ENCODE data around the gene KRTAP5-2. TPM values are rescaled to one million over a fixed set of nuclear protein-coding genes. Genes with fewer than 3 reads are reported as not detected.

The KRTAP5-2 gene
- total and polyA plus RNA-seq, 2 donors, result 0.11 TPM; not detected in 1

DNA sequence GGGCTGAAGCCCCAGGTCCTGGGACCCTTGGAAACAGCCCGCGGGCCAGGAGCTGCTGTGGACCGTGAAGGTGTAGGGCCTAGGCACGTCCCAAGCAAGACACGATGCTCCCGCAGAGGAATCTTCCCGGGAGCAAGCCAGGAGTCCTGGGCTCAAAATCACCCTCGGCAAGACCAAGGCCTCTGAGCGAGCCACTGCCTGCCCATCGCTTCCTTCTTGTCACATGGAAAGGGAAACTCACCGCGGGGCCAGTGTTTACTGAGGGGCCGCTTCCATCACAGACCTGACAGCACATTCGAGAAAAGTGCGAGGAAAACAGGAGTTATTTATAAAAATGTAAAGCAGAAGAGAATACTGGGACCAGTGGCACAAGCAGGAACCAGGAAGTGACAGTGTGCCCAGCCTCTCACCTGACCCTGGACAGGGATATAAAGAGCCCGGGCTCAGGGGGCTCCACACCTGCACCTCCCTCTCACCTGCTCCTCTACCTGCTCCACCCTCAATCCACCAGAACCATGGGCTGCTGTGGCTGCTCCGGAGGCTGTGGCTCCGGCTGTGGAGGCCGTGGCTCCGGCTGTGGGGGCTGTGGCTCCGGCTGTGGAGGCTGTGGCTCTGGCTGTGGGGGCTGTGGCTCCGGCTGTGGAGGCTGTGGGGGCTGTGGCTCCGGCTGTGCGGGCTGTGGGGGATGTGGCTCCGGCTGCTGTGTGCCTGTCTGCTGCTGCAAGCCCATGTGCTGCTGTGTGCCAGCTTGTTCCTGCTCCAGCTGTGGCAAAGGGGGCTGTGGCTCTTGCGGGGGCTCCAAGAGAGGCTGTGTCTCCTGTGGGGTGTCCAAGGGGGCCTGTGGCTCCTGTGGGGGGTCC is 31.5 kb upstream of the KRTAP5-2 start, which contains the start of gene KRTAP5-5:
TSS of gene KRTAP5-5 (plus strand) at position 450 of the 860 bp plus-strand sequence. CDS start at position 516, 66 bp downstream.
- no peaks in the 10 kb centered on the region for H3K36me3 ChIP-seq (ENCODE audit: control insufficient read depth in 2 of 2, insufficient read depth in 2 of 2, low read length in 1 of 2)
- no peaks in the 10 kb centered on the region for H3K4me1 ChIP-seq (ENCODE audit: control insufficient read depth in 2 of 2, insufficient read depth in 2 of 2, low read length in 2 of 2)
- no peaks in the 10 kb centered on the region for H3K9me3 ChIP-seq (ENCODE audit: control insufficient read depth in 2 of 2, insufficient read depth in 1 of 2, low read length in 1 of 2)
- peaks cover 0 to 47% of the 10 kb centered on the region in 2 donors for H3K27me3 ChIP-seq (ENCODE audit: control insufficient read depth in 2 of 2, insufficient read depth in 1 of 2, low read length in 1 of 2)
- H3K4me3 ChIP-seq (ENCODE audit: low read length in 2 of 2), result no peak within 1 kb of the TSS
- DNase-seq (ENCODE audit: low read depth in 6 of 9, low spot score in 9 of 9), result no peak
- H3K27ac ChIP-seq (ENCODE audit: low read depth in 1 of 2, low read length in 1 of 2), result no peak within 1 kb of the TSS
- WGBS, result 73% methylated on average over 26 of the region's 26 CpGs

DNA sequence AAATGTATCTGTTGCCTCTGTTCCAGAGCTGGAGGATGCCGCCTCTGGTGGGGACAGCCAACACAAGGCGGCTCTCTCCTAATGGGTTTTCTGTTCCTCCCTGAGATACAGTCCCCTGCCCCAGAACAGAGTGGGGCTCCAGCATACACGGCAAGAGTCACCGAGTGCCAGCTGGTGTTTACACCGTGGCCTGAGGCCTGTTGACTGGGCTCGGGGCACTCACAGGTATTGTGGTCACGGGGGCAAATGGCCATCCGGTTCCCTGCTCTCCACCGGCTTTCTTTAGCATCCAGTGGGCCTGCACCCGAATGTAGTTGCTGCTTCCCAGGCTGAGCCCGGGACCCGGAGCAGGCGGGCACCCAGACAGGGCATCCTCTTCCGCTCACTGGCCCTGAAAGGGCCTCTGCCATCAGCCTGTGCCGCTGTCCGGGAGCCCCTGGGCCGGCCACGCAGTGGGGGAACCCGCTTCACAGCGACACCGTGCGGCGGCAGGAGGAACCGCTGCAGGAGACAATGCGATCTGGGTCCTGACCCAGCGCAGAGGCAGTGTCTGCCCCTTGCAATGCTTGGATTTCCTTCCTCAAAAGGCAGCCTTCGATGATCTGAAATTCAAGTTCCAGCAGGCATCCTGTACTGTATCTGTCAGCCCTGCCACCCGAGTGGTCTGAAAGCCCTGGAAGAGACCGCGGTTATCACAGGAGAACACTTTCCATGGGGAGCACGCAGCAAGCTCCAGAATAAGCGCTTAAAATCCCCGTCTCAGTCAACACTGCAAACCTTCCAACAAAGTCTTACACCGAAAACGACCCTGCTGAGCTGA is 30.6 kb upstream of the KRTAP5-2 start:
- Histone ChIP-seq H3K27me3 (ENCODE audit: control insufficient read depth in 2 of 2, insufficient read depth in 1 of 2, low read length in 1 of 2) (peaks cover 0 to 44% of the 10 kb centered on the region in 2 donors), H3K4me3 (ENCODE audit: low read length in 2 of 2) (no peak overlapping the region)
- DNase-seq (ENCODE audit: low read depth in 6 of 9, low spot score in 9 of 9), result peak in 6 of 9 donors; percentile 6 to 38 (median 22)

DNA sequence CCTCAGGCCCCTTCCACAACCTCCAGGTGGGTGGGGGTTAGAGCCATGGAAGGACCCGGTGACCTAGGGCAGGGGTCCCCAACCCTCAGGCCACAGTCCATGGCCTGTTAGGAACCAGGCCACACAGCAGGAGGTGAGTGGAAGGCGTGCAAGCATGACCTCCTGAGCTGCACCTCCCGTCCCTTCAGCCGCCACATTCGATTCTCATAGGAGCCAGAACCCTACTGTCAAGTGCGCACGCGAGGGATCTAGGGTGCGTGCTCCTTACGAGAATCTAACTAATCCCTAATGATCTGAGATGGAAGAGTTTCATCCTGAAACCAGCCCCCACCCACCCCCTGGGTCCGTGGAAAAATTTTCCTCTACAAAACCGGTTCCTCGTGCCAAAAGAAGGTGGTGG is 27.4 kb upstream of the KRTAP5-2 start:
- no peak for DNase-seq (ENCODE audit: low read depth in 6 of 9, low spot score in 9 of 9)
- Histone ChIP-seq H3K4me1 (ENCODE audit: control insufficient read depth in 2 of 2, insufficient read depth in 2 of 2, low read length in 2 of 2) (no peaks in the 10 kb centered on the region), H3K36me3 (ENCODE audit: control insufficient read depth in 2 of 2, insufficient read depth in 2 of 2, low read length in 1 of 2) (no peaks in the 10 kb centered on the region), H3K27ac (ENCODE audit: low read depth in 1 of 2, low read length in 1 of 2) (no peak overlapping the region), H3K9me3 (ENCODE audit: control insufficient read depth in 2 of 2, insufficient read depth in 1 of 2, low read length in 1 of 2) (no peaks in the 10 kb centered on the region), H3K4me3 (ENCODE audit: low read length in 2 of 2) (no peak overlapping the region), H3K27me3 (ENCODE audit: control insufficient read depth in 2 of 2, insufficient read depth in 1 of 2, low read length in 1 of 2) (peaks cover 0 to 31% of the 10 kb centered on the region in 2 donors)
- 94% methylated on average over 13 of the region's 13 CpGs for WGBS

More for the DNA sequence above, 30.6 kb upstream of the KRTAP5-2 start:
- Histone ChIP-seq H3K9me3 (ENCODE audit: control insufficient read depth in 2 of 2, insufficient read depth in 1 of 2, low read length in 1 of 2) (no peaks in the 10 kb centered on the region), H3K4me1 (ENCODE audit: control insufficient read depth in 2 of 2, insufficient read depth in 2 of 2, low read length in 2 of 2) (no peaks in the 10 kb centered on the region), H3K36me3 (ENCODE audit: control insufficient read depth in 2 of 2, insufficient read depth in 2 of 2, low read length in 1 of 2) (no peaks in the 10 kb centered on the region), H3K27ac (ENCODE audit: low read depth in 1 of 2, low read length in 1 of 2) (no peak overlapping the region)
- 27% methylated on average over 35 of the region's 35 CpGs for WGBS

DNA sequence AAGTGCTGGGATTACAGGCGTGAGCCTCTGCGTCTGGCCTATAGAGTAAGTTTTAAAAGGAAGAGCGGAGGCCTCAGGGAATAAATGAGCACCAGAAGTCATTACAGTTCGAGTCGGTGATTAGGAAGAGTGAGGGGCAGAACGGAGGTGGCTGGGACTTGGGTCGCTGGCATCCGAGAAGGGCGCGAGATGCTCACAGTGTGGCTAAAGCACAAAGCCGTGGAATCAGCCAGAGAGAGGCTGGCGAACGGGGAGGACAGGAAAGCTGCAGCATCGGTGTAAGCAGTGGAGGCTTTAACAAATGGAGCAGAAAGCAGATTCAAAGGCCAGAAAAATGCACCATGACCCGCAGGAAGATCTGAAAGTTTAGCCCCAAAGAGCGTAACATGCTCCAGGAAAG is 26.5 kb upstream of the KRTAP5-2 start:
- no peak for DNase-seq (ENCODE audit: low read depth in 6 of 9, low spot score in 9 of 9)
- WGBS, result 91% methylated on average over 16 of the region's 16 CpGs

DNA sequence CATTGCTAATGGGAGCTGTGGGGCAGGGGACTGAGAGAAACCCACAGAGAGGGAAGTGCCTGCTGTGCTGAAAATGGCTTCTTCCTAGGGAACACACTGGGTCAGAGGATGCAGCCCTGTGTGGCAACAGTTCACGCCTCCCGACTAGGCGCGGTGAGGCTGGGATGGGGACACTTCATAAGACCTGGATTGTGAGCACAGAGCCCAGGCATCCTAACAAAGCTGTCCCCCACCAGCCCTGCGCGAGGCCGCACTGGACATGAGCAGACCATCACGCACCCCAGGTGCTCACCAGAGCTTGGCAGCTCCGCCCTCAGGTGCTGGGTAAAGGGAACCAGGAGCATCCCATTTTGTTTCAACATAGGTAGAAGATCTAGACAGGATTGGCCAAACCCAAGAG is 25.6 kb upstream of the KRTAP5-2 start:
- no peak for DNase-seq (ENCODE audit: low read depth in 6 of 9, low spot score in 9 of 9)
- Histone ChIP-seq H3K4me1 (ENCODE audit: control insufficient read depth in 2 of 2, insufficient read depth in 2 of 2, low read length in 2 of 2) (no peaks in the 10 kb centered on the region), H3K36me3 (ENCODE audit: control insufficient read depth in 2 of 2, insufficient read depth in 2 of 2, low read length in 1 of 2) (no peaks in the 10 kb centered on the region), H3K4me3 (ENCODE audit: low read length in 2 of 2) (no peak overlapping the region), H3K9me3 (ENCODE audit: control insufficient read depth in 2 of 2, insufficient read depth in 1 of 2, low read length in 1 of 2) (no peaks in the 10 kb centered on the region), H3K27me3 (ENCODE audit: control insufficient read depth in 2 of 2, insufficient read depth in 1 of 2, low read length in 1 of 2) (peaks cover 0 to 18% of the 10 kb centered on the region in 2 donors), H3K27ac (ENCODE audit: low read depth in 1 of 2, low read length in 1 of 2) (no peak overlapping the region)
- 91% methylated on average over 9 of the region's 9 CpGs for WGBS

More for the DNA sequence above, 26.5 kb upstream of the KRTAP5-2 start:
- Histone ChIP-seq H3K36me3 (ENCODE audit: control insufficient read depth in 2 of 2, insufficient read depth in 2 of 2, low read length in 1 of 2) (no peaks in the 10 kb centered on the region), H3K27me3 (ENCODE audit: control insufficient read depth in 2 of 2, insufficient read depth in 1 of 2, low read length in 1 of 2) (peaks cover 0 to 27% of the 10 kb centered on the region in 2 donors), H3K27ac (ENCODE audit: low read depth in 1 of 2, low read length in 1 of 2) (no peak overlapping the region), H3K4me1 (ENCODE audit: control insufficient read depth in 2 of 2, insufficient read depth in 2 of 2, low read length in 2 of 2) (no peaks in the 10 kb centered on the region), H3K4me3 (ENCODE audit: low read length in 2 of 2) (no peak overlapping the region), H3K9me3 (ENCODE audit: control insufficient read depth in 2 of 2, insufficient read depth in 1 of 2, low read length in 1 of 2) (no peaks in the 10 kb centered on the region)

DNA sequence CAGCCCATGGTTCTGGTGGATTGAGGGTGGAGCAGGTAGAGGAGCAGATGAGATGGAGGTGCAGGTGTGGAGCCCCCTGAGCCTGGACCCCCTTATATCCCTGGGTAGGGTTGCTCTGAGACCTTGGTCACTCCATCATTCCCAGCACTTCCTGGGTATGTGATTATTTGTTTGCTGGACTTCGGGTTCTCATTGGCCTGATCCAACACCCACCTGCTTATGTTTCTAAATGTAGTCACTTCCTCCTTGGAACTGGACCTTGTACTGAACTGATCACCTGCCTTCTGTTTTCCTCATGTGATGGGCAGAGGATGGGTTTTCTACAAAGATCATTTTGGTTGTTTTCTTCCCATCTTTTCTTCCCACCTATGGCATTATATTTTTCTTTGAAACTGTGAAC is 24.0 kb upstream of the KRTAP5-2 start, which contains the start of gene KRTAP5-4:
TSS of gene KRTAP5-4 (minus strand) at position 53 of the 400 bp plus-strand sequence. CDS start at position 8, 45 bp downstream.
- Histone ChIP-seq H3K27me3 (ENCODE audit: control insufficient read depth in 2 of 2, insufficient read depth in 1 of 2, low read length in 1 of 2) (peaks cover 0 to 10% of the 10 kb centered on the region in 2 donors), H3K27ac (ENCODE audit: low read depth in 1 of 2, low read length in 1 of 2) (no peak within 1 kb of the TSS), H3K4me1 (ENCODE audit: control insufficient read depth in 2 of 2, insufficient read depth in 2 of 2, low read length in 2 of 2) (no peaks in the 10 kb centered on the region), H3K4me3 (ENCODE audit: low read length in 2 of 2) (no peak within 1 kb of the TSS), H3K9me3 (ENCODE audit: control insufficient read depth in 2 of 2, insufficient read depth in 1 of 2, low read length in 1 of 2) (no peaks in the 10 kb centered on the region), H3K36me3 (ENCODE audit: control insufficient read depth in 2 of 2, insufficient read depth in 2 of 2, low read length in 1 of 2) (no peaks in the 10 kb centered on the region)
- no peak for DNase-seq (ENCODE audit: low read depth in 6 of 9, low spot score in 9 of 9)
- 64% methylated on average over 1 of the region's 1 CpG for WGBS

DNA sequence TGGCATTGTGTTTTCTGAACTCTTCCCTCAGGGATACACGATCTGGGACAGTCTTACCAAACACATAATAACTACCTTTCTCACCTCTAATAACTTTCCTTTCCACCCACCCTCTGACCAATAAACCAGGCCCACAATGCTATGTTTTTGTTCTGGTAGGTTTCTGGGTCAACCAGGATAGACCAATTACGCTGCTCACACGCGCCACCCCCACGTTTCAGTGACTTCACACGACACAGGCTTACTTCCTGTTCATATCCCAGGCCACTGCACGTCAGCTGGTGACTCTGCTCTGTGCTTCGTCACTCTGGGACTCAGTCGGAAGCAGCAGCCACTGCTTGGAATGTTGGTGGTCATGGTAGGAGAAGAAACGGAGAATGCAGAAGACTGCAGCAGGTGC is 21.4 kb upstream of the KRTAP5-2 start:
- WGBS, result 58% methylated on average over 10 of the region's 10 CpGs
- Histone ChIP-seq H3K4me1 (ENCODE audit: control insufficient read depth in 2 of 2, insufficient read depth in 2 of 2, low read length in 2 of 2) (no peaks in the 10 kb centered on the region), H3K27ac (ENCODE audit: low read depth in 1 of 2, low read length in 1 of 2) (no peak overlapping the region), H3K4me3 (ENCODE audit: low read length in 2 of 2) (no peak overlapping the region), H3K9me3 (ENCODE audit: control insufficient read depth in 2 of 2, insufficient read depth in 1 of 2, low read length in 1 of 2) (no peaks in the 10 kb centered on the region), H3K36me3 (ENCODE audit: control insufficient read depth in 2 of 2, insufficient read depth in 2 of 2, low read length in 1 of 2) (no peaks in the 10 kb centered on the region), H3K27me3 (ENCODE audit: control insufficient read depth in 2 of 2, insufficient read depth in 1 of 2, low read length in 1 of 2) (peaks cover 0 to 3% of the 10 kb centered on the region in 2 donors)
- no peak for DNase-seq (ENCODE audit: low read depth in 6 of 9, low spot score in 9 of 9)

DNA sequence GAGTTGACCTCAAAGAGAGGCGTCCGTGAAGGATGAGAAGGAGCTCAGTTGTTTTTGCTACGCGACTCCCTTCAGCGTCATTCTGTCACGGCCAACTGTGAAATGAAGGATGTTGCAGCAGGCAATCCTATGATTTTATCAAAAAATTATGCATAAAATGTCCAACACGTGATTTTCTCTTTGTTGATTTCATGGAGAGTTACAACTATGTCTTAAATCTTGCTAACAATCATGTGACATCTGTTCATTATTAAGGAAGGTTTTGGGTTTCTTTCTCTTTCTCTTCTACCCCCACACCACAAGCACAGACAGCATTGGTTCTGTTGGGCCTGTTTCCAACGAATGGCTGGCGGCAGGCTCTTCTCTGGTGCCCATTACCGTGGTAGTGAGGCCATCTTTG is 20.1 kb upstream of the KRTAP5-2 start:
- H3K9me3 ChIP-seq (ENCODE audit: control insufficient read depth in 2 of 2, insufficient read depth in 1 of 2, low read length in 1 of 2), result no peaks in the 10 kb centered on the region
- DNase-seq (ENCODE audit: low read depth in 6 of 9, low spot score in 9 of 9), result no peak
- no peaks in the 10 kb centered on the region for H3K4me1 ChIP-seq (ENCODE audit: control insufficient read depth in 2 of 2, insufficient read depth in 2 of 2, low read length in 2 of 2)
- H3K27ac ChIP-seq (ENCODE audit: low read depth in 1 of 2, low read length in 1 of 2), result no peak overlapping the region
- H3K4me3 ChIP-seq (ENCODE audit: low read length in 2 of 2), result no peak overlapping the region
- H3K36me3 ChIP-seq (ENCODE audit: control insufficient read depth in 2 of 2, insufficient read depth in 2 of 2, low read length in 1 of 2), result no peaks in the 10 kb centered on the region
- 90% methylated on average over 10 of the region's 10 CpGs for WGBS
- H3K27me3 ChIP-seq (ENCODE audit: control insufficient read depth in 2 of 2, insufficient read depth in 1 of 2, low read length in 1 of 2), result no peaks in the 10 kb centered on the region

DNA sequence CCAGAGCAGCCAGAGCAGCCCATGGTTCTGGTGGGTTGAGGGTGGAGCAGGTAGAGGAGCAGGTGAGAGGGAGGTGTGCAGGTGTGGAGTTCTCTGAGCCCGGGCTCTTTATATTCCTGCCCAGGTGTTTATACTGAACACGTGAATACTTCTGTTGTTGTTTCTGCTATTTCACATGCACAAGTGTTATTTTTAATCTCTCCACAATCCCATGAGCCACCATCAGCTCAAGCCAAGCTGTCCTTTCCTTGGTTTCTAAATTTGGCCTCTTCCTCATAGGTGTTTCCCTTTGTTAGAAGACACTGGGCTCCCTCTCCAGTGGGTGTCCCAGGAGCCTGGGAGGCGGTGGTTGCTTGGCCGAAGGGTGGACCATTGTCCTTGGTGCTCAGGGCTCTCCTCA is 10.3 kb upstream of the KRTAP5-2 start, which contains the start of gene KRTAP5-3:
TSS of gene KRTAP5-3 (minus strand) at position 101 of the 400 bp plus-strand sequence. CDS start at position 23, 78 bp downstream.
- H3K9me3 ChIP-seq (ENCODE audit: control insufficient read depth in 2 of 2, insufficient read depth in 1 of 2, low read length in 1 of 2), result no peaks in the 10 kb centered on the region
- peaks cover 0 to 25% of the 10 kb centered on the region in 2 donors for H3K27me3 ChIP-seq (ENCODE audit: control insufficient read depth in 2 of 2, insufficient read depth in 1 of 2, low read length in 1 of 2)
- no peaks in the 10 kb centered on the region for H3K4me1 ChIP-seq (ENCODE audit: control insufficient read depth in 2 of 2, insufficient read depth in 2 of 2, low read length in 2 of 2)
- DNase-seq (ENCODE audit: low read depth in 6 of 9, low spot score in 9 of 9), result no peak
- H3K36me3 ChIP-seq (ENCODE audit: control insufficient read depth in 2 of 2, insufficient read depth in 2 of 2, low read length in 1 of 2), result no peaks in the 10 kb centered on the region
- no peak within 1 kb of the TSS for H3K27ac ChIP-seq (ENCODE audit: low read depth in 1 of 2, low read length in 1 of 2)
- no peak within 1 kb of the TSS for H3K4me3 ChIP-seq (ENCODE audit: low read length in 2 of 2)
- 86% methylated on average over 4 of the region's 4 CpGs for WGBS
